ENCODE measurements around the gene EVA1A.

DNA sequence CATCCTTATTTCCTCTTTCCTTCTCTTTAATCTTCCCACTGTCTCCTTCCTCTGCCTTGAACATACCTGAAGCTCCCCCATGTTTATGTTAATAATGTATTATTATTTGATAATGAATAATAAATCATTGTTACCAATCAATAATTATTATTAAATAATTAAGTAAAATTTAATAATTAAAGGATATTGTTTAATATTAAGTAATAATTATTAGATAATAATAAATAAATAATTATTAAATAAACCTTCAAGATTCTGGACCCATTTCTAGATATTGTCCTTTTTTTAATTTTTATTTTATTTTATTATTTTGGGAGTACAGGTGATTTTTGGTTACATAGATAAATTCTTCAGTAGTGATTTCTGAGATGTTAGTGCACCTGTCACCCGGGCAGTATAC is 7.4 kb upstream of the EVA1A start:
- TF ChIP-seq, protein P1, sequence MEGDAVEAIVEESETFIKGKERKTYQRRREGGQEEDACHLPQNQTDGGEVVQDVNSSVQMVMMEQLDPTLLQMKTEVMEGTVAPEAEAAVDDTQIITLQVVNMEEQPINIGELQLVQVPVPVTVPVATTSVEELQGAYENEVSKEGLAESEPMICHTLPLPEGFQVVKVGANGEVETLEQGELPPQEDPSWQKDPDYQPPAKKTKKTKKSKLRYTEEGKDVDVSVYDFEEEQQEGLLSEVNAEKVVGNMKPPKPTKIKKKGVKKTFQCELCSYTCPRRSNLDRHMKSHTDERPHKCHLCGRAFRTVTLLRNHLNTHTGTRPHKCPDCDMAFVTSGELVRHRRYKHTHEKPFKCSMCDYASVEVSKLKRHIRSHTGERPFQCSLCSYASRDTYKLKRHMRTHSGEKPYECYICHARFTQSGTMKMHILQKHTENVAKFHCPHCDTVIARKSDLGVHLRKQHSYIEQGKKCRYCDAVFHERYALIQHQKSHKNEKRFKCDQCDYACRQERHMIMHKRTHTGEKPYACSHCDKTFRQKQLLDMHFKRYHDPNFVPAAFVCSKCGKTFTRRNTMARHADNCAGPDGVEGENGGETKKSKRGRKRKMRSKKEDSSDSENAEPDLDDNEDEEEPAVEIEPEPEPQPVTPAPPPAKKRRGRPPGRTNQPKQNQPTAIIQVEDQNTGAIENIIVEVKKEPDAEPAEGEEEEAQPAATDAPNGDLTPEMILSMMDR (IDR thresholded peaks at IDR 0.05), result no peak
- TF ChIP-seq, protein P2, sequence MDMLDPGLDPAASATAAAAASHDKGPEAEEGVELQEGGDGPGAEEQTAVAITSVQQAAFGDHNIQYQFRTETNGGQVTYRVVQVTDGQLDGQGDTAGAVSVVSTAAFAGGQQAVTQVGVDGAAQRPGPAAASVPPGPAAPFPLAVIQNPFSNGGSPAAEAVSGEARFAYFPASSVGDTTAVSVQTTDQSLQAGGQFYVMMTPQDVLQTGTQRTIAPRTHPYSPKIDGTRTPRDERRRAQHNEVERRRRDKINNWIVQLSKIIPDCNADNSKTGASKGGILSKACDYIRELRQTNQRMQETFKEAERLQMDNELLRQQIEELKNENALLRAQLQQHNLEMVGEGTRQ (IDR thresholded peaks at IDR 0.05), result no peak
- TF ChIP-seq JUN (IDR thresholded peaks at IDR 0.05), result no peak
- no peak for TF ChIP-seq MYC (IDR thresholded peaks at IDR 0.05; ENCODE audit: borderline replicate concordance, low read length)
- TF ChIP-seq POLR2A (IDR thresholded peaks at IDR 0.05; ENCODE audit: low read length), result no peak
- TF ChIP-seq PHF8 (IDR thresholded peaks at IDR 0.05; ENCODE audit: borderline replicate concordance, low read depth), result no peak
- no peak for TF ChIP-seq ESRRA (IDR thresholded peaks at IDR 0.05; ENCODE audit: borderline replicate concordance, low read length)
- TF ChIP-seq, protein P3, sequence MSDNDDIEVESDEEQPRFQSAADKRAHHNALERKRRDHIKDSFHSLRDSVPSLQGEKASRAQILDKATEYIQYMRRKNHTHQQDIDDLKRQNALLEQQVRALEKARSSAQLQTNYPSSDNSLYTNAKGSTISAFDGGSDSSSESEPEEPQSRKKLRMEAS (IDR thresholded peaks at IDR 0.05), result no peak
- no peak for TF ChIP-seq EP300 (IDR thresholded peaks at IDR 0.05)
- no peak for TF ChIP-seq KDM1A (IDR thresholded peaks at IDR 0.05; ENCODE audit: low read depth)
- TF ChIP-seq NR3C1 (IDR thresholded peaks at IDR 0.05), result no peak
- TF ChIP-seq NPAS2 (CRISPR knock-in tag; IDR thresholded peaks at IDR 0.05; ENCODE audit: borderline replicate concordance), result no peak
- no peak for TF ChIP-seq RAD21 (conservative IDR thresholded peaks at IDR 0.05 in 1 of 2, IDR thresholded peaks at IDR 0.05 in 1 of 2)
